Neural crest cell (in vitro differentiated cells): Measurements from ENCODE around the gene NSUN3. TPM values are rescaled to one million over a fixed set of nuclear protein-coding genes. Genes with fewer than 3 reads are reported as not detected.
"Not testable (repeated sequence)": the region's sequence is repeated elsewhere in the genome, so short reads cannot be mapped to it uniquely, and the experiment has no call there.

ENCODE experiments used
- DNase-seq: peaks from one replicate; pipeline ENCODE4 v3.0.0; 2021; ENCODE audit warnings: low read depth, mixed read lengths, low spot score
- H3K27ac Mint-ChIP-seq: one replicate; pipeline ENCODE4 v1.8.0; 2021; ENCODE audit warnings: mild to moderate bottlenecking, mixed read lengths; ENCODE audit not compliant: unreplicated experiment
- H3K27me3 Mint-ChIP-seq: 2 replicates; pipeline ENCODE4 v1.8.0; 2021; ENCODE audit warnings: low read depth, mild to moderate bottlenecking, mixed read lengths
- H3K36me3 Mint-ChIP-seq: 2 replicates; pipeline ENCODE4 v1.8.0; 2021; ENCODE audit warnings: low read depth, mild to moderate bottlenecking, mixed read lengths
- H3K4me1 Mint-ChIP-seq: 2 replicates; pipeline ENCODE4 v1.8.0; 2021; ENCODE audit warnings: mixed read lengths
- H3K4me3 Mint-ChIP-seq: one replicate; pipeline ENCODE4 v1.8.0; 2021; ENCODE audit warnings: mild to moderate bottlenecking, mixed read lengths
- H3K9me3 Mint-ChIP-seq: 2 replicates; pipeline ENCODE4 v1.8.0; 2021; ENCODE audit warnings: mixed read lengths
- CTCF ChIP-seq: fragments of 200-600 bp; sonication (generic); conservative IDR thresholded peaks from 2 replicates; pipeline ENCODE4 v1.5.0; 2021; ENCODE audit warnings: antibody characterized with exemption, mild to moderate bottlenecking
- total RNA-seq: library from RNA; stranded (reverse); gene quantifications from 2 replicates; pipeline ENCODE4 v1.2.1, GENCODE V29; 2021

The NSUN3 gene
- total RNA-seq, 1 donor from 2014 or later: 13.0 TPM

GRCh38 chr3:94099311-94099710 lies 36.5 kb downstream of the NSUN3 start:
- no peak overlapping the region for H3K4me3 Mint-ChIP-seq
- no peak for TF ChIP-seq CTCF

DNA sequence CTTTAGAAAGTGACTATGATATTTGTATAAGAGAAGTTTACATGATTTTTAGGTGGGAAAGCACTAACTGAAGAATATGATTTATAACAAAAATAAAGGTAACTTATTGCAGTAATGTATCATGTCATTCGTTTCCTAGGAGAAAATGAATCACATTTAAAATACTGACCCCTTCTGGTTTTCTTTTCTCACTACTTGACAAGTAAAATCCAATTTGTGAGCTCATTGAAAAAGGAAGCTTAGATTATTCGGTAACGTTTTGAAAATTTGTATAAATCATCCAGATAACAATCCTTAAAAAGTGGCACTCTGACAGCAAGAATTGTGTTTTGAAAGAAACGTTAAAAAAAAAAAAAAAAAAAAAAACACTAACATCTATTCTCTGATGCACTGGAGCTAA lies 39.0 kb downstream of the NSUN3 start:
- DNase-seq: no peak
- H3K9me3 Mint-ChIP-seq: no peaks in the 10 kb centered on the region
- H3K36me3 Mint-ChIP-seq: peaks cover 23% of the 10 kb centered on the region
- no peak overlapping the region for H3K4me3 Mint-ChIP-seq
- H3K4me1 Mint-ChIP-seq: peaks cover 8% of the 10 kb centered on the region
- H3K27ac Mint-ChIP-seq: no peak overlapping the region
- peak; percentile 50 for TF ChIP-seq CTCF
- H3K27me3 Mint-ChIP-seq: no peaks in the 10 kb centered on the region

More at GRCh38 chr3:94099311-94099710, 36.5 kb downstream of the NSUN3 start:
- H3K9me3 Mint-ChIP-seq: no peaks in the 10 kb centered on the region
- no peaks in the 10 kb centered on the region for H3K27me3 Mint-ChIP-seq
- H3K27ac Mint-ChIP-seq: no peak overlapping the region
- H3K36me3 Mint-ChIP-seq: peaks cover 20% of the 10 kb centered on the region
- H3K4me1 Mint-ChIP-seq: peaks cover 8% of the 10 kb centered on the region
- no peak for DNase-seq

- H3K27ac Mint-ChIP-seq: no peak overlapping the region
- no peak for TF ChIP-seq CTCF
- peaks cover 5% of the 10 kb centered on the region for H3K36me3 Mint-ChIP-seq
- H3K4me3 Mint-ChIP-seq: no peak overlapping the region
- H3K9me3 Mint-ChIP-seq: no peaks in the 10 kb centered on the region
- H3K4me1 Mint-ChIP-seq: no peaks in the 10 kb centered on the region
- no peaks in the 10 kb centered on the region for H3K27me3 Mint-ChIP-seq
- DNase-seq: no peak
Measured at GRCh38 chr3:94106268-94106667, 43.4 kb downstream of the NSUN3 start.

DNA sequence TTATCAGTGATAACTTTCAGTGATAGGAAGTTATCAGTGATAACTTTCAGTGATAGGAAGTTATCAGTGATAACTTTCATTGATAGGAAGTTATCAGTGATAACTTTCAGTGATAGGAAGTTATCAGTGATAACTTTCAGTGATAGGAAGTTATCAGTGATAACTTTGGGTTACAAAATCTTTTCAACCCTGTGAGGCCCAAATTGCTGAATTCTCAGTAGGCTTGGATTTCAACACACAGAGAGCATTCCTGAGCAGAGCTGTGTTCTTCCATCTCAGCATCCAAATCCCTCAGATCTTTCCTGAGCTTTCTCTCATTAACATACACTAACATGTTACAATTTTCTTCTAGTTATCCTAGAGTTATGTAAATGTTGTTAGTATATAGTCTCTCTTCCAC lies 47.4 kb downstream of the NSUN3 start:
- not testable (repeated sequence) for DNase-seq, H3K27me3 Mint-ChIP-seq, H3K4me3 Mint-ChIP-seq, H3K27ac Mint-ChIP-seq, H3K4me1 Mint-ChIP-seq, H3K9me3 Mint-ChIP-seq
- peaks cover 13% of the 10 kb centered on the region for H3K36me3 Mint-ChIP-seq

DNA sequence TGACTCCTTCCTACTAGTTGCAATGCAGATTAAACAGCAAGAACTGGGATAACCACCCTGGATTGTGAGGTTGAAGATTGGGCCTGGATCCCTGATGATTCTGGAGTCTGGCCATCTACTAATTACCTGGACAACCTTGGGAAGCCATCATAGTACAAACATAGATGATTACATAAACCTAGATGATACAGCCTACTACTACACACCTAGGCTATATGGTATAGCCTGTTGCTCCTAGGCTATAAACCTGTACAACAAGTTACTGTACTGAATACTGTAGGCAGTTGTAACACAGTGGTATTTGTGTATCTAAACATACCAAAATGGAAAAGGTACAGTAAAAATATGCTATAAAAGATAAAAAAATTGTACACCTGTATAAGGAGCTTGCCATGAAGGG lies 48.0 kb downstream of the NSUN3 start:
- no peaks in the 10 kb centered on the region for H3K9me3 Mint-ChIP-seq

GRCh38 chr3:94114666-94115065 lies 51.8 kb downstream of the NSUN3 start:
- peaks cover 10% of the 10 kb centered on the region for H3K36me3 Mint-ChIP-seq
- H3K9me3 Mint-ChIP-seq: no peaks in the 10 kb centered on the region
- H3K4me1 Mint-ChIP-seq: peaks cover 5% of the 10 kb centered on the region
- H3K27me3 Mint-ChIP-seq: no peaks in the 10 kb centered on the region
- no peak overlapping the region for H3K4me3 Mint-ChIP-seq
- no peak overlapping the region for H3K27ac Mint-ChIP-seq
- no peak for DNase-seq
- TF ChIP-seq CTCF: no peak

More for the DNA sequence above, 48.0 kb downstream of the NSUN3 start:
- peaks cover 12% of the 10 kb centered on the region for H3K36me3 Mint-ChIP-seq
- DNase-seq: no peak
- no peak for TF ChIP-seq CTCF
- no peak overlapping the region for H3K27ac Mint-ChIP-seq
- peaks cover 5% of the 10 kb centered on the region for H3K4me1 Mint-ChIP-seq
- H3K27me3 Mint-ChIP-seq: no peaks in the 10 kb centered on the region
- no peak overlapping the region for H3K4me3 Mint-ChIP-seq
